Ascending aorta (tissue), 2 donors: Measurements from ENCODE around the gene TMC8. TPM values are rescaled to one million over a fixed set of nuclear protein-coding genes. Genes with fewer than 3 reads are reported as not detected.
"Not testable (repeated sequence)": the region's sequence is repeated elsewhere in the genome, so short reads cannot be mapped to it uniquely, and the experiment has no call there.

Experiments used
- DNase-seq, 2 donors: peaks; one replicate each; pipeline ENCODE4 v3.0.0-alpha.2; 2019; ENCODE audit warnings: low spot score in 2 of 2
- H3K27ac ChIP-seq, 2 donors: fragments of 200-600 bp; sonication (generic); one replicate each; pipeline ENCODE4 v1.5.1; 2016 to 2017; ENCODE audit warnings: mild to moderate bottlenecking in 1 of 2
- H3K27me3 ChIP-seq: fragments of 200-600 bp; sonication (generic); one replicate; pipeline ENCODE4 v1.5.1; 2017
- H3K36me3 ChIP-seq, 2 donors: fragments of 200-600 bp; sonication (generic); one replicate each; pipeline ENCODE4 v1.5.1; 2016
- H3K4me1 ChIP-seq, 2 donors: fragments of 200-600 bp; sonication (generic); one replicate each; pipeline ENCODE4 v1.5.1; 2016 to 2017; ENCODE audit warnings: mild to moderate bottlenecking in 1 of 2
- H3K4me3 ChIP-seq, 2 donors: fragments of 200-600 bp; sonication (generic); one replicate each; pipeline ENCODE4 v1.5.1; 2016 to 2017; ENCODE audit warnings: mild to moderate bottlenecking in 1 of 2
- H3K9me3 ChIP-seq, 2 donors: fragments of 200-600 bp; sonication (generic); one replicate each; pipeline ENCODE4 v1.5.1; 2016
- intact Hi-C: fragments of 100-400 bp; cut with DNase I; formaldehyde crosslinking; loops from one replicate; pipeline ENCODE4 v1.15.1; 2023
- total RNA-seq: library from RNA; depleted of rRNA; stranded (reverse); fragments of >200 nt; gene quantifications from one replicate; pipeline ENCODE4 v1.1.0, GENCODE V29; 2016
- TF ChIP-seq, protein P1 (sequence below), 3 experiments: fragments of 200-600 bp in 2 of 3; fragments of 450-650 bp in 1 of 3; sonication (generic) in 2 of 3; IDR thresholded peaks; one replicate each; pipeline ENCODE4 v1.5.1; 2016 to 2019; ENCODE audit warnings: antibody characterized with exemption in 3 of 3, mild to moderate bottlenecking in 1 of 3, moderate library complexity in 1 of 3

The TMC8 gene
- total RNA-seq, 1 donor from 2014 or later = 9.6 TPM

DNA sequence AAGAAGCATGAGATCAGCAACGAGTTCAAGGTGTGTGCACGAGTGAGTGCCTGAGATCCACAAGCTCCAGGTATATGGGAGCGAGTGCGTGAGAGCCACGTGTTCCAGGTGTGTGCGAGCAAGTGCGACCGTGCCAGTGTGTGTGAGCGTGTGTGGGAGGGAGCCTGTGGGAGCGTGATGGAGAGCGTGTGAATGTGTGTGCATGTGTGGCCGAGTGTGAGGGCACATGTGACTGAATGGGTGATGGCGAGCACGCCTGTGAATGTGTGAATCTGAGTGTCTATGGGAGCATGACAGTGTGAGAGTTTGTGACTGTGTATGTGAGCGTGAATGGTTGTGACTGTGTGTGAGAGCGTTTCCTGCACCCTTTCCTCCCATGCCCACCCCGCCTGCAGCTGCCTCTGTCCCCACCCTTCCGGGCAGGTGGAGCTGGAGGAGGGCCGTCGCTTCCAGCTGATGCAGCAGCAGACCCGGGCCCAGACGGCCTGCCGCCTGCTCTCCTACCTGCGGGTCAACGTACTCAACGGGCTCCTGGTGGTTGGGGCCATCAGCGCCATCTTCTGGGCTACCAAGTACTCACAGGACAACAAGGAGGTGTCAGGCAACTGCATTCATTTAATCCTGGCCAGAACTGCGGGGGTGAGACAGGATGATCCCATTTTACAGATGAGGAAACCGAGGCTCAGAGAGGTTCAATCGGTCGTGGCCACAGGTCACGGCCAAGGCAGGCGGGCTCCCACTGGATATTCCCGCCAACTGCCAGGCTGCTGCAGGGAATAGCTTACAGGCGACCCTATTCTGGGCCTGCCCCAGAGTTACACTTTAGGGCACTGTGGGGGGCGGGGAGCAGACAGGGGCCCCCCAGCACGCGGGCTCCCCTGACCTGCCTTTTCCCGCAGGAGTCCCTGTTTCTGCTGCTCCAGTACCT is 3.7 kb downstream of the TMC8 start:
- intact Hi-C loops = no loop called here
- H3K27ac ChIP-seq = no peak overlapping the region
- no peak for DNase-seq
- TF ChIP-seq, protein P1, sequence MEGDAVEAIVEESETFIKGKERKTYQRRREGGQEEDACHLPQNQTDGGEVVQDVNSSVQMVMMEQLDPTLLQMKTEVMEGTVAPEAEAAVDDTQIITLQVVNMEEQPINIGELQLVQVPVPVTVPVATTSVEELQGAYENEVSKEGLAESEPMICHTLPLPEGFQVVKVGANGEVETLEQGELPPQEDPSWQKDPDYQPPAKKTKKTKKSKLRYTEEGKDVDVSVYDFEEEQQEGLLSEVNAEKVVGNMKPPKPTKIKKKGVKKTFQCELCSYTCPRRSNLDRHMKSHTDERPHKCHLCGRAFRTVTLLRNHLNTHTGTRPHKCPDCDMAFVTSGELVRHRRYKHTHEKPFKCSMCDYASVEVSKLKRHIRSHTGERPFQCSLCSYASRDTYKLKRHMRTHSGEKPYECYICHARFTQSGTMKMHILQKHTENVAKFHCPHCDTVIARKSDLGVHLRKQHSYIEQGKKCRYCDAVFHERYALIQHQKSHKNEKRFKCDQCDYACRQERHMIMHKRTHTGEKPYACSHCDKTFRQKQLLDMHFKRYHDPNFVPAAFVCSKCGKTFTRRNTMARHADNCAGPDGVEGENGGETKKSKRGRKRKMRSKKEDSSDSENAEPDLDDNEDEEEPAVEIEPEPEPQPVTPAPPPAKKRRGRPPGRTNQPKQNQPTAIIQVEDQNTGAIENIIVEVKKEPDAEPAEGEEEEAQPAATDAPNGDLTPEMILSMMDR (IDR thresholded peaks at IDR 0.05) = peak; percentile 6 to 26 (median 26)
- no peak overlapping the region for H3K4me3 ChIP-seq
- H3K27me3 ChIP-seq = no peaks in the 10 kb centered on the region
- H3K9me3 ChIP-seq = no peaks in the 10 kb centered on the region
- H3K4me1 ChIP-seq = peaks cover 0 to 10% of the 10 kb centered on the region in 2 donors
- no peaks in the 10 kb centered on the region for H3K36me3 ChIP-seq

DNA sequence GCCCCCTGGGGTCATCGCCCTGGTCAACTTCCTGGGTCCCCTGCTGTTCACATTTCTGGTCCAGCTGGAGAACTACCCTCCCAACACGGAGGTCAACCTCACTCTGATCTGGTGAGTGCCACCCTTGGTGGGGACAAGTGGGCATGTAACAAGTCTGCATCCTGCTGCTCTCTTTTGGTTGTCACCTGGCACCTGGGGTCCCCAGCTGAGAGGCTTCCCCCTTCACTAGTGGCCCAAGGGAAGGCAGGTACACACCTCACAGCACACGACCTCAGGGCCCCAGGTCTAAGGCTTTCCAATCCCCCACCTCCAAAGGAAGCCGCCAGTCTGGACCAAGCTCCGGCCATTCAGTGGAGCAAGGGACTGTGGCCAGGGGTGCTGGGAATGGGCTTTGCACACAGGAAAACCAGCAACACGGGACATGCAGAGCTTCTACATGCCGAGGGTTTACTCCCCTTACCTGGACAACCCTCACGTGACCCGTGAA is 4.4 kb downstream of the TMC8 start:
- TF ChIP-seq, protein P1 (IDR thresholded peaks at IDR 0.05) = no peak
- Histone ChIP-seq H3K9me3 (no peaks in the 10 kb centered on the region), H3K27ac (no peak overlapping the region), H3K4me1 (peaks cover 0 to 10% of the 10 kb centered on the region in 2 donors), H3K27me3 (no peaks in the 10 kb centered on the region), H3K4me3 (no peak overlapping the region), H3K36me3 (no peaks in the 10 kb centered on the region)
- DNase-seq = no peak
- intact Hi-C loops = no loop called here

DNA sequence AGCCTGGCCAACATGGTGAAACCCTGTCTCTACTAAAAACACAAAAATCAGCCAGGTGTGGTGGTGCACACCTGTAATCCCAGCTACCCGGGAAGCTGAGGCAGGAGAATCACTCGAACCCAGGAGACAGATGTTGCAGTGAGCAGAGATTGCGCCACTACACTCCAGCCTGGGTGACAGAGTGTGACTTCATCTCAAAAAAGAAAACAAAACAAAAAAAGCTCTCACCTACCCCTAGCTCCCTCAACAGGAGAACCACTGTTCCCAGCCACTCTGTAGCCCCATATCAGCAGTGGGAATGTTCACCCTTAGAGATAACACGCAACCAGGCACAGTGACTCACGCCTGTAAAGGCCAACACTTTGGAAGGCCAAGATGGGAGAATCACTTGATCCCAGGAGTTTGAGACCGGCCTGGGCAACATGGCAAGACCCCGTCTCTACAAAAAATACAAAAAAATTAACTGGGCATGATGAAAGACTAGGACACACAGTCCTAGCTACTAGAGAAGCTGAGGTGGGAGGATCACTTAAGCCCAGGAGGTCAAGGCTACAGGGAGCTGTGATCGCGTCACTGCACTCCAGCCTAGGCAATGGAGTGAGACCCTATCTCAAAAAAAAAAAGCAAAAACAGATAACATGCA is 5.4 kb downstream of the TMC8 start:
- Histone ChIP-seq H3K36me3 (no peaks in the 10 kb centered on the region), H3K4me3 (no peak overlapping the region), H3K27ac (no peak overlapping the region), H3K4me1 (peaks cover 0 to 10% of the 10 kb centered on the region in 2 donors), H3K9me3 (no peaks in the 10 kb centered on the region), H3K27me3 (no peaks in the 10 kb centered on the region)
- intact Hi-C loops = no loop called here
- no peak for DNase-seq
- TF ChIP-seq, protein P1 (IDR thresholded peaks at IDR 0.05) = no peak

DNA sequence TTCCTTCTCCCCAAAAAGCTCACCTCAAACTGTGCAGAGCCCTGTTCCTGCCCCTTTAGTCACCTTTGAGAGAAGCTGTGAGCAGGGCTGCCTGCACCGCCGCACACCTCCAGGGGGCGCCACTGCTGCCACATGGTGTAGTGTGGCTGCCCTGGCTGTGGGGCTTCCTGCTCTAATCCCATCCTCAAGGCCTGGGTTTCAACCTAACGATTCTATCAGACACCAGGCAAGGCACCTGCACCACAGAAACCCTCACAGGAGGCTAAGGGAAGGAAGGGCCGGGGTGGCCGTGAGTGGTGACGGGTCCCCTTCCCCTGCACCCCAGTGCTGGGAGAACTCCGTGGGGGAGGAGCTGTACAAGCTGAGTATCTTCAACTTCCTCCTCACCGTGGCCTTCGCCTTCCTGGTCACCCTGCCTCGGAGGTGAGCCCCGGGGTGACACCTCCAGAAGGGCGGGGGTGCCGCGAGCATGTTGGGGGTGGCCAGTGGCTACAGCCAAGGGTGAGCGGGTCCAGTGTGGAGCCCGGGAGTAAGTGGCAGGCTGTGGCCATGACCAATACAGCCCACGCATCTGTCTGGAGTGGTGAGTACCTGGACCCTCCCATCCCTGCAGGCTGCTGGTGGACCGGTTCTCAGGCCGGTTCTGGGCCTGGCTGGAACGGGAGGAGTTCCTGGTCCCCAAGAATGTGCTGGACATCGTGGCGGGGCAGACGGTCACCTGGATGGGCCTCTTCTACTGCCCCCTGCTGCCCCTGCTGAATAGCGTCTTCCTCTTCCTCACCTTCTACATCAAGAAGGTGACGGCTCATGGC is 7.0 kb downstream of the TMC8 start:
- Histone ChIP-seq H3K4me1 (no peaks in the 10 kb centered on the region), H3K27me3 (no peaks in the 10 kb centered on the region), H3K4me3 (no peak overlapping the region), H3K36me3 (no peaks in the 10 kb centered on the region), H3K27ac (no peak overlapping the region), H3K9me3 (no peaks in the 10 kb centered on the region)
- TF ChIP-seq, protein P1 (IDR thresholded peaks at IDR 0.05) = no peak
- DNase-seq = no peak
- intact Hi-C loops = no loop called here

DNA sequence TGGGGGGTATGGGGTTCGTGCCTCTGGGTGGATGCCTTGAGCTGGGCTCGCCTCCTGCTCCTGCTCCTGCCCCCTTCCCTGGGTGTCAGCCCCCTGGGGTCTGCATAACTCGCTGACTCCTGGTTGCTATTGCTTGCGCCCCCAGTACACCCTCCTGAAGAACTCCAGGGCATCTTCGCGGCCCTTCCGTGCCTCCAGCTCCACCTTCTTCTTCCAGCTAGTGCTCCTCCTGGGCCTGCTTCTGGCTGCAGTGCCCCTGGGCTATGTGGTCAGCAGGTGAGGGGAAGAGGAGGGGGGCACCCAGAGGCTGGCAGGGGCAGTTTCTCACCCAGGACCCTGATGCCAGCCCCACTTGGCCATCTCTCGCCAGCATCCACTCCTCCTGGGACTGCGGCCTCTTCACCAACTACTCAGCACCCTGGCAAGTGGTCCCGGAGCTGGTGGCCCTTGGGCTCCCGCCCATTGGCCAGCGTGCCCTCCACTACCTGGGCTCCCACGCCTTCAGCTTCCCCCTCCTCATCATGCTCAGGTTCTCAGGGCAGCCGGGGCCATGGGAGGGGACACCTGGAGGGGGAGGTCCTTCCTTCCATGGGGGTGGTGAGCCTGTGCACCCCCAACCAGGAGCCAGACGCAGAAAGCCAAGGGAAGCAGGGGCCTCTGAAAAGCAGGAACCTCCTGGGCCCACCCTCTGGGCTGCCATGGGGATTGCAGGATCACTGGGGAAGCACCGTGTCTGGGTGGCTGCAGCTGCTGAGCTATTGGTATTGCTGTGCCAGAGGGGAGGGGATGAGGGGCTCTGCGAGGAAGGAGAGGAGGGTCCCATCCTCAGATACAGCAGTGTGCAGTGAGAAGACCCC is 7.9 kb downstream of the TMC8 start:
- Histone ChIP-seq H3K36me3 (no peaks in the 10 kb centered on the region), H3K4me1 (no peaks in the 10 kb centered on the region), H3K27me3 (no peaks in the 10 kb centered on the region), H3K4me3 (no peak overlapping the region), H3K9me3 (no peaks in the 10 kb centered on the region), H3K27ac (no peak overlapping the region)
- no peak for DNase-seq
- intact Hi-C loops = no loop called here
- TF ChIP-seq, protein P1 (IDR thresholded peaks at IDR 0.05) = no peak

DNA sequence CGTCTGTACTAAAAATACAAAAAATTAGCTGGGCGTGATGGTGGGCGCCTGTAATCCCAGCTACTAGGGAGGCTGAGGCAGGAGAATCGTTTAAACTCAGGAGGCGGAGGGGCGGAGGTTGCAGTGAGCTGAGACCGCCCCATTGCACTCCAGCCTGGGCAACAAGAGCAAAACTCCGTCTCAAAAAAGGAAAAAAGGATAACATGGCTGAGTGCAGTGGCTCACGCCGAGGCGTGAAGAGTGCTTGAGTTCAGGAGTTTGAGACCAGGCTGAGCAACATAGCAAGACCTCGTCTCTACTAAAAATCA is 9.2 kb downstream of the TMC8 start:
- H3K4me1 ChIP-seq, H3K9me3 ChIP-seq, H3K36me3 ChIP-seq, H3K4me3 ChIP-seq, H3K27ac ChIP-seq, H3K27me3 ChIP-seq, DNase-seq, intact Hi-C loops: not testable (repeated sequence)
